Mesenchymal stem cell (in vitro differentiated cells and primary cell): ENCODE measurements around the gene MAU2.
A peak's percentile ranks its signal among the peaks of the same experiment; 100 is the strongest.

Source experiments
- DNase-seq: peaks from one replicate; pipeline ENCODE4 v3.0.0-alpha.2; 2013
- H2AFZ ChIP-seq: one replicate; pipeline ENCODE4 v1.6.1; 2013; ENCODE audit warnings: low read depth, mild to moderate bottlenecking, control low read depth, inconsistent platforms, low read length, moderate library complexity
- H2AK5ac ChIP-seq: 2 replicates; pipeline ENCODE4 v1.6.1; 2013; ENCODE audit warnings: low read length, moderate library complexity, mild to moderate bottlenecking, inconsistent platforms; ENCODE audit not compliant: severe bottlenecking
- H2BK120ac ChIP-seq: one replicate; pipeline ENCODE4 v1.6.1; 2013; ENCODE audit warnings: low read depth, mild to moderate bottlenecking, inconsistent platforms, low read length, moderate library complexity
- H2BK12ac ChIP-seq, 2 experiments: one replicate each; pipeline ENCODE4 v1.6.1; 2013; ENCODE audit warnings: inconsistent platforms in 2 of 2, low read length in 2 of 2, mild to moderate bottlenecking in 2 of 2, moderate library complexity in 2 of 2, control low read depth in 1 of 2
- H2BK15ac ChIP-seq: one replicate; pipeline ENCODE4 v1.6.1; 2013; ENCODE audit warnings: mild to moderate bottlenecking, low read depth, inconsistent platforms; ENCODE audit not compliant: poor library complexity, severe bottlenecking
- H2BK5ac ChIP-seq: 2 replicates; pipeline ENCODE4 v1.6.1; 2013; ENCODE audit warnings: low read depth, mild to moderate bottlenecking, low read length, control low read depth, inconsistent platforms; ENCODE audit not compliant: poor library complexity, severe bottlenecking
- H3K14ac ChIP-seq, 2 experiments: one replicate each; pipeline ENCODE4 v1.6.1; 2013; ENCODE audit warnings: inconsistent platforms in 2 of 2, low read length in 2 of 2, control low read depth in 1 of 2, mild to moderate bottlenecking in 1 of 2, moderate library complexity in 1 of 2
- H3K18ac ChIP-seq, 2 experiments: one replicate each; pipeline ENCODE4 v1.6.1; 2013; ENCODE audit warnings: inconsistent platforms in 2 of 2, low read length in 2 of 2, control low read depth in 1 of 2, low read depth in 1 of 2, mild to moderate bottlenecking in 1 of 2
- H3K23ac ChIP-seq, 2 experiments: one replicate each; pipeline ENCODE4 v1.6.1; 2013; ENCODE audit warnings: inconsistent platforms in 2 of 2, low read length in 2 of 2, mild to moderate bottlenecking in 2 of 2, moderate library complexity in 2 of 2, control low read depth in 1 of 2
- H3K27ac ChIP-seq: 2 replicates; pipeline ENCODE4 v1.5.1; 2013; ENCODE audit warnings: mild to moderate bottlenecking, moderate library complexity, low read length, control low read depth, inconsistent platforms; ENCODE audit not compliant: poor library complexity, severe bottlenecking
- H3K27me3 ChIP-seq, 2 experiments: 2 replicates each; pipeline versions ENCODE4 v1.6.1 to v1.7.0; 2013; ENCODE audit warnings: low read length in 2 of 2, mild to moderate bottlenecking in 2 of 2, moderate library complexity in 2 of 2, control low read depth in 1 of 2, inconsistent platforms in 1 of 2; ENCODE audit not compliant: control insufficient read depth in 1 of 2, insufficient read depth in 1 of 2
- H3K36me3 ChIP-seq, 2 experiments: 2 replicates each; pipeline versions ENCODE4 v1.6.1 to v1.7.0; 2013; ENCODE audit warnings: low read length in 2 of 2, control low read depth in 1 of 2, inconsistent platforms in 1 of 2, low read depth in 1 of 2, mild to moderate bottlenecking in 1 of 2; ENCODE audit not compliant: insufficient read depth in 2 of 2, control insufficient read depth in 1 of 2
- H3K4ac ChIP-seq, 2 experiments: one replicate each; pipeline ENCODE4 v1.6.1; 2013; ENCODE audit warnings: inconsistent platforms in 2 of 2, low read length in 2 of 2, mild to moderate bottlenecking in 2 of 2, moderate library complexity in 2 of 2, control low read depth in 1 of 2, low read depth in 1 of 2
- H3K4me1 ChIP-seq: 2 replicates; pipeline ENCODE4 v1.6.1; 2013; ENCODE audit warnings: low read depth, low read length, control low read depth; ENCODE audit not compliant: control insufficient read depth, insufficient read depth
- H3K4me2 ChIP-seq: 2 replicates; pipeline ENCODE4 v1.6.1; 2013; ENCODE audit warnings: low read length, mild to moderate bottlenecking, inconsistent platforms; ENCODE audit not compliant: poor library complexity, severe bottlenecking
- H3K4me3 ChIP-seq, 2 experiments: 2 replicates each; pipeline versions ENCODE4 v1.5.1 to v1.7.0; 2013; ENCODE audit warnings: low read length in 2 of 2, mild to moderate bottlenecking in 2 of 2, control low read depth in 1 of 2, low read depth in 1 of 2; ENCODE audit not compliant: insufficient read depth in 1 of 2
- H3K79me1 ChIP-seq: replicated peaks from 2 replicates; pipeline ENCODE4 v1.6.1; 2013; ENCODE audit warnings: mild to moderate bottlenecking, control low read depth, low read length, inconsistent platforms; ENCODE audit not compliant: poor library complexity, severe bottlenecking
- H3K9ac ChIP-seq: 2 replicates; pipeline ENCODE4 v1.7.0; 2013; ENCODE audit warnings: mild to moderate bottlenecking, low read length, moderate library complexity
- H3K9me3 ChIP-seq: 2 replicates; pipeline ENCODE4 v1.7.0; 2013; ENCODE audit warnings: mild to moderate bottlenecking, low read length; ENCODE audit not compliant: control insufficient read depth
- H4K8ac ChIP-seq: one replicate; pipeline ENCODE4 v1.6.1; 2013; ENCODE audit warnings: inconsistent platforms, mild to moderate bottlenecking, low read length, moderate library complexity
- H4K91ac ChIP-seq: one replicate; pipeline ENCODE4 v1.6.1; 2013; ENCODE audit warnings: mild to moderate bottlenecking, low read length, inconsistent platforms
- WGBS: methylation state at CpG from one replicate; pipeline ENCODE4 v1.1.7; 2013; ENCODE audit warnings: mixed read lengths; 5-methylcytosine and 5-hydroxymethylcytosine counted together

The MAU2 gene

DNA sequence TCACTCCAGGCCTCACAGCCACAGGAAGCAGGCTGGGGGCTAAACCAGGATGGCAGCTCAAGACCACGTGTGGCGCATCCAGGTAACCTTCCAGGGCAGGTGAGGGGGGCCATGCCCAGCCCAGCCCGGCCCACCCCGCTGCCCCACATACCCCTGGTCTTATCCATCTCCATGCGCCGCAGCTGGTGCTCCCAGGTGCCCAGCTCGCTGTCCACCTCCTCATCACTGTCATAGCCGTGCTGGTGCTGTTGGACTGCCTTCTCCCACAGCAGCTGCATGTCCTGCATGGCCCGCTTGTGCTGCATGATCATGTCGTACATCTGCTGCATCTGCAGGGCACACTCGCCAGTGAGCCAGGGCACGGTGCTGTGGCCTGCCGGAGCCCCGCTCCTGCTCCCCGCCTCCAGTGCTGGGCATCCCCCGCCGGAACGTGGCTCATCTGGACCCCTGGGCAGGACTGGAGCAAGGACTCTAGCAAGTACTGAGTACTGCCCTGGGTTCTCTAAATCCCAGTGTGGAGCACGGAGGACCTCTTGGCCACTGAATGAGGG lies 41.5 kb upstream of the MAU2 start:
- Histone ChIP-seq H3K4me2 (no peak overlapping the region), H3K18ac (no peak overlapping the region), H3K36me3 (peaks cover 66 to 70% of the 10 kb centered on the region in 2 experiments), H3K27ac (peak overlapping the region; percentile 38), H2AK5ac (no peak overlapping the region), H3K27me3 (no peaks in the 10 kb centered on the region), H3K4me3 (no peak overlapping the region), H2BK15ac (no peak overlapping the region), H4K91ac (no peak overlapping the region), H4K8ac (no peak overlapping the region), H3K23ac (no peak overlapping the region), H3K14ac (no peak overlapping the region), H3K79me1 (peaks cover 5% of the 10 kb centered on the region), H3K4ac (no peak overlapping the region), H3K9me3 (no peaks in the 10 kb centered on the region), H2BK120ac (no peak overlapping the region), H3K9ac (no peak overlapping the region), H2BK5ac (no peak overlapping the region), H2AFZ (no peak overlapping the region), H3K4me1 (peaks cover 47% of the 10 kb centered on the region), H2BK12ac (no peak overlapping the region)
- DNase-seq: no peak
- 94% methylated on average over 19 of the region's 19 CpGs for WGBS

- H2BK12ac ChIP-seq: no peak overlapping the region
- no peak overlapping the region for H3K27ac ChIP-seq
- no peak overlapping the region for H2AK5ac ChIP-seq
- H3K27me3 ChIP-seq: no peaks in the 10 kb centered on the region
- H2BK120ac ChIP-seq: no peak overlapping the region
- H3K14ac ChIP-seq: no peak overlapping the region
- no peak overlapping the region for H3K4me3 ChIP-seq
- no peak overlapping the region for H3K9ac ChIP-seq
- H2BK5ac ChIP-seq: no peak overlapping the region
- H2BK15ac ChIP-seq: no peak overlapping the region
- WGBS: 93% methylated on average over 16 of the region's 16 CpGs
- H4K91ac ChIP-seq: no peak overlapping the region
- no peak overlapping the region for H3K4ac ChIP-seq
- no peak overlapping the region for H3K23ac ChIP-seq
- H3K36me3 ChIP-seq: peaks cover 64 to 71% of the 10 kb centered on the region in 2 experiments
- DNase-seq: no peak
- H3K4me2 ChIP-seq: no peak overlapping the region
- H2AFZ ChIP-seq: no peak overlapping the region
- peaks cover 5% of the 10 kb centered on the region for H3K79me1 ChIP-seq
- no peak overlapping the region for H3K18ac ChIP-seq
- no peak overlapping the region for H4K8ac ChIP-seq
- H3K4me1 ChIP-seq: peaks cover 46% of the 10 kb centered on the region
- no peaks in the 10 kb centered on the region for H3K9me3 ChIP-seq
Measured at GRCh38 chr19:19279853-19280252, 40.8 kb upstream of the MAU2 start.

DNA sequence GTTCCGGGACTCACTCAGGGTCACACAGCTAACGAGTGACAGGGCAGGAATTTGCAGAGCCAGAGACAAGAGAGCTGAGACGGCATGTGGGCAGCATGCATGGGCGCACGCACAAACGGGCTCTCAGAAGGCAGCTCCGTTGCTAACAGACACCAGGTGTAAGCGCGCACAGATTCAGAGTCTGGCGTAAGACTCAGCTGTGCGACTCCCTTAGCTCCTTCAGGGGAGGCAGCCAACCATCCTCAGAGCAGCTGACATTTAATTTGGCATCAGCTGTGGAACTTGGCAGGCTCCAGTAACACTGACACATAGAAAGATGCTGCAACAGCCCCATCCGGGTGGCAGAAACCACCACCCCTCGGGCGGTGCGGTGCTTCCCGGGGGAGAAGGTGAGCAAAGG lies 40.1 kb upstream of the MAU2 start:
- Histone ChIP-seq H3K4me2 (no peak overlapping the region), H3K27ac (no peak overlapping the region), H3K4me1 (peaks cover 46% of the 10 kb centered on the region), H2BK12ac (no peak overlapping the region), H3K14ac (no peak overlapping the region), H3K4ac (no peak overlapping the region), H4K8ac (no peak overlapping the region), H3K36me3 (peaks cover 64 to 68% of the 10 kb centered on the region in 2 experiments), H3K9ac (no peak overlapping the region), H2AK5ac (no peak overlapping the region), H3K18ac (no peak overlapping the region), H3K4me3 (no peak overlapping the region), H3K9me3 (no peaks in the 10 kb centered on the region), H3K79me1 (peaks cover 4% of the 10 kb centered on the region), H3K23ac (no peak overlapping the region), H3K27me3 (no peaks in the 10 kb centered on the region), H4K91ac (no peak overlapping the region), H2AFZ (no peak overlapping the region), H2BK120ac (no peak overlapping the region), H2BK15ac (no peak overlapping the region), H2BK5ac (no peak overlapping the region)
- 96% methylated on average over 16 of the region's 16 CpGs for WGBS
- DNase-seq: no peak

DNA sequence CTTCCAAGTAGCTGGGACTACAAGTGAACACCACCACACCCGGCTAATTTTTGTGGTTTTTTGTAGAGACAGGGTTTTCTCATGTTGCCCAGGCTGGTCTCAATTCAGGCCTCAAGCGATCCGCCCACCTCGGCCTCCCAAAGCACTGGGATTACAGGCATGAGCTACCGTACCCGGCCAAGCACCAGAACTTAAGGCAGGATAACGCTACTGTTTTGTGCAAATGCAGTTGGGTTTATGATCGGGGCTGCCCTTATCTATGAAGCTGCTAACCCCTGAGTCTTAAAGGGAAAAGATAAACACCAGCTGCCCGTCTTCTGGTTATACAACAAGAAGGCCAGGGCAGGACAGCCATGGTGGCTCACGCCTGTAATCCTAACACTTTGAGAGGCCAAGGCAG lies 34.9 kb upstream of the MAU2 start:
- Histone ChIP-seq H3K4me1 (peaks cover 5% of the 10 kb centered on the region), H3K27ac (no peak overlapping the region), H2AFZ (no peak overlapping the region), H4K91ac (no peak overlapping the region), H3K4me2 (no peak overlapping the region), H2BK12ac (no peak overlapping the region), H2BK120ac (no peak overlapping the region), H3K27me3 (no peaks in the 10 kb centered on the region), H3K9ac (no peak overlapping the region), H4K8ac (no peak overlapping the region), H2AK5ac (no peak overlapping the region), H2BK5ac (no peak overlapping the region), H3K23ac (no peak overlapping the region), H3K9me3 (no peaks in the 10 kb centered on the region), H3K14ac (no peak overlapping the region), H2BK15ac (no peak overlapping the region), H3K4ac (no peak overlapping the region), H3K18ac (no peak overlapping the region), H3K36me3 (peaks cover 47 to 66% of the 10 kb centered on the region in 2 experiments), H3K79me1 (peaks cover 16% of the 10 kb centered on the region), H3K4me3 (no peak overlapping the region)
- 93% methylated on average over 10 of the region's 10 CpGs for WGBS
- DNase-seq: no peak
